Parathyroid adenoma (tissue), 2 donors: ENCODE measurements around the gene PTH1R.
"Not testable (repeated sequence)": the region's sequence is repeated elsewhere in the genome, so short reads cannot be mapped to it uniquely, and the experiment has no call there.

Experiments used
- H2AFZ ChIP-seq: fragments of 300-600 bp; sonication (generic); one replicate; pipeline ENCODE4 v1.7.0; 2017; ENCODE audit warnings: antibody characterized with exemption, mild to moderate bottlenecking
- H3K27ac ChIP-seq: fragments of 300-600 bp; sonication (generic); one replicate; pipeline ENCODE4 v1.7.0; 2017
- H3K27me3 ChIP-seq: fragments of 300-600 bp; sonication (generic); one replicate; pipeline ENCODE4 v1.7.0; 2017; ENCODE audit warnings: low read length; ENCODE audit not compliant: control insufficient read depth, insufficient read depth
- H3K36me3 ChIP-seq: fragments of 300-600 bp; sonication (generic); one replicate; pipeline ENCODE4 v1.7.0; 2017; ENCODE audit warnings: low read length; ENCODE audit not compliant: control insufficient read depth, insufficient read depth
- H3K4me1 ChIP-seq: fragments of 300-600 bp; sonication (generic); one replicate; pipeline ENCODE4 v1.7.0; 2017; ENCODE audit warnings: control low read depth
- H3K4me2 ChIP-seq: fragments of 300-600 bp; sonication (generic); one replicate; pipeline ENCODE4 v1.7.0; 2017; ENCODE audit warnings: low read length
- H3K4me3 ChIP-seq: fragments of 300-600 bp; sonication (generic); one replicate; pipeline ENCODE4 v1.7.0; 2017; ENCODE audit warnings: low read depth, low read length
- H3K79me2 ChIP-seq: fragments of 300-600 bp; sonication (generic); one replicate; pipeline ENCODE4 v1.7.0; 2017; ENCODE audit warnings: control low read depth
- H3K9ac ChIP-seq: fragments of 300-600 bp; sonication (generic); one replicate; pipeline ENCODE4 v1.7.0; 2017; ENCODE audit warnings: mild to moderate bottlenecking
- H3K9me3 ChIP-seq: fragments of 300-600 bp; sonication (generic); one replicate; pipeline ENCODE4 v1.7.0; 2017; ENCODE audit warnings: low read length; ENCODE audit not compliant: control insufficient read depth
- TF ChIP-seq, protein P1 (sequence below): fragments of 300-600 bp; sonication (generic); IDR thresholded peaks from one replicate; pipeline ENCODE4 v1.7.0; 2017; ENCODE audit warnings: antibody characterized with exemption, mild to moderate bottlenecking
- donor health status: primary hyperparathyroidism.

The PTH1R gene

DNA sequence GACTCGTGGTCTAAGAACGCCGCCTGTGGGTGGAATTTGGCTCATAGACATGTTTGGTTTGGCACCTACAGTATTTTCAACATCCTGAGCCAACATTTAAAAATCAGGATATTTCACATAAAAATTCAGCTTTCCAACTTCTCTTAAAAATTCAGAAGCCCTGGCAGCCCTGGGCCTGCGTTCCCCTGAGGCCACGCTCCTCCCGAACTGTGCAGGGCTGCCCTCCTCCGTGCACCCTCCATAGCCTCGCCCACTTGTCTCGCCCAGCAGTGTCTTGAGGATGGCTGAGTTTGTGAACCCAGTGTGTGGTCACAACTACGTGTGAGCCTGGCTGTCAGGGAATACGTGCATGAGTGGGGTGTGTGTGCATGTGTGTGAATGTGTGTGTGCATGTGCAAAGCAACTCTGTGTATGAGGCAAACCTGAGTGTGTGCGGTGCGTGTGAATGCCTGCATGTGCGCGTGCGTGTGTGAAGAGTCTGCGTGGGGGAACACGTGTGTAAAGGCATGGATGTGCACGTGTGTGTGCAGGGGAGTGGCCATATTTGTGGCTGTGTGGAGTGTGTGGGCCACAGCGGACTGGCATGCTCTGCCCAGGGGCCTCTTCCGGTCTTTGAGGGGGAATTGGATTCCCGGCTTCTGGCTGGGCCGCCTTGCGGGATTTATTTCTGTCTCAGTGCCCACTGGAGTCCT is 30.9 kb downstream of the PTH1R start:
- H3K27me3 ChIP-seq, result no peaks in the 10 kb centered on the region
- no peaks in the 10 kb centered on the region for H3K36me3 ChIP-seq
- no peak overlapping the region for H3K4me3 ChIP-seq
- H3K9ac ChIP-seq, result no peak overlapping the region
- no peaks in the 10 kb centered on the region for H3K9me3 ChIP-seq
- TF ChIP-seq, protein P1, sequence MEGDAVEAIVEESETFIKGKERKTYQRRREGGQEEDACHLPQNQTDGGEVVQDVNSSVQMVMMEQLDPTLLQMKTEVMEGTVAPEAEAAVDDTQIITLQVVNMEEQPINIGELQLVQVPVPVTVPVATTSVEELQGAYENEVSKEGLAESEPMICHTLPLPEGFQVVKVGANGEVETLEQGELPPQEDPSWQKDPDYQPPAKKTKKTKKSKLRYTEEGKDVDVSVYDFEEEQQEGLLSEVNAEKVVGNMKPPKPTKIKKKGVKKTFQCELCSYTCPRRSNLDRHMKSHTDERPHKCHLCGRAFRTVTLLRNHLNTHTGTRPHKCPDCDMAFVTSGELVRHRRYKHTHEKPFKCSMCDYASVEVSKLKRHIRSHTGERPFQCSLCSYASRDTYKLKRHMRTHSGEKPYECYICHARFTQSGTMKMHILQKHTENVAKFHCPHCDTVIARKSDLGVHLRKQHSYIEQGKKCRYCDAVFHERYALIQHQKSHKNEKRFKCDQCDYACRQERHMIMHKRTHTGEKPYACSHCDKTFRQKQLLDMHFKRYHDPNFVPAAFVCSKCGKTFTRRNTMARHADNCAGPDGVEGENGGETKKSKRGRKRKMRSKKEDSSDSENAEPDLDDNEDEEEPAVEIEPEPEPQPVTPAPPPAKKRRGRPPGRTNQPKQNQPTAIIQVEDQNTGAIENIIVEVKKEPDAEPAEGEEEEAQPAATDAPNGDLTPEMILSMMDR, result no peak
- H3K4me2 ChIP-seq, result no peak overlapping the region
- H3K27ac ChIP-seq, result no peak overlapping the region
- H3K79me2 ChIP-seq, result no peaks in the 10 kb centered on the region
- no peak overlapping the region for H2AFZ ChIP-seq
- peaks cover 4% of the 10 kb centered on the region for H3K4me1 ChIP-seq

GRCh38 chr3:46908986-46909534 is 31.5 kb downstream of the PTH1R start:
- Histone ChIP-seq H3K4me3 (no peak overlapping the region), H3K79me2 (no peaks in the 10 kb centered on the region), H3K4me2 (no peak overlapping the region), H3K4me1 (peaks cover 7% of the 10 kb centered on the region), H3K9me3 (no peaks in the 10 kb centered on the region), H3K27me3 (no peaks in the 10 kb centered on the region), H2AFZ (peak overlapping the region; percentile 47), H3K36me3 (no peaks in the 10 kb centered on the region), H3K27ac (no peak overlapping the region), H3K9ac (no peak overlapping the region)
- TF ChIP-seq, protein P1, result no peak

GRCh38 chr3:46909535-46910161 is 32.1 kb downstream of the PTH1R start:
- Histone ChIP-seq H3K79me2 (no peaks in the 10 kb centered on the region), H3K27ac (no peak overlapping the region), H3K4me2 (no peak overlapping the region), H3K36me3 (no peaks in the 10 kb centered on the region), H3K9me3 (no peaks in the 10 kb centered on the region), H2AFZ (peak overlapping the region; percentile 47), H3K4me3 (no peak overlapping the region), H3K4me1 (peaks cover 8% of the 10 kb centered on the region), H3K9ac (no peak overlapping the region), H3K27me3 (no peaks in the 10 kb centered on the region)
- TF ChIP-seq, protein P1, result peak; percentile 88

DNA sequence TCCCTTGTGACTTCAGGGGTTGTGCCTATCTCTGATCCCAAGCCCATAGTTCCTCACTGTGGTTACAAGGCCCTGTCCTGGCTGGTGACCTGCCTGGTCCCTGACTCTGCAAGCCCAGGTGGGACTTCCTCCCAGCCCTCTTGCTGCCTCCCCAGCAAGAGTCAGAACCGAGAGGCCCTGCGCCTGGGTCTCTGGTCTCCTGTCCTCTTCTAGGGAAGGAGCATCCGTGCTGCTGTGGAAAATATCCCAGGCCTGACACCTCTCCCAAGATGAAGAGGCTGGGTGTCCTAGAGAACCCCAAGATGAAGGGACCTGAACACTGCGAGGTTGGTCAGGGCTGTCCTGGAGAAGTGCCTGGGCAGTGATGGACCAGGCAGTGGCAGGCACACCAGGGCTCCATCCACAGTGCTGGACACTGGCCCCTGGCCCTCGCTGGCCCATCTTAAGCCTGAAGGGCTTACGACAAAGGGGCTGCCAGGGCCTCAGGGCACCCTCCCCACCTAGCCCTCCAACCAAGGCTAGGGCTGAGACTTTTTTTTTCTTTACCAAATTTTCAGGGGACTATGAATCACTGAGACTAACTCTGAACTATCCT is 32.7 kb downstream of the PTH1R start:
- Histone ChIP-seq H3K9ac (no peak overlapping the region), H3K27ac (no peak overlapping the region), H3K79me2 (no peaks in the 10 kb centered on the region), H2AFZ (no peak overlapping the region), H3K36me3 (no peaks in the 10 kb centered on the region), H3K27me3 (no peaks in the 10 kb centered on the region), H3K9me3 (no peaks in the 10 kb centered on the region), H3K4me2 (no peak overlapping the region), H3K4me1 (peaks cover 8% of the 10 kb centered on the region), H3K4me3 (no peak overlapping the region)
- TF ChIP-seq, protein P1, result no peak

- not testable (repeated sequence) for H3K79me2 ChIP-seq, H3K27me3 ChIP-seq, H3K9ac ChIP-seq, H2AFZ ChIP-seq, H3K4me3 ChIP-seq, H3K4me1 ChIP-seq, H3K36me3 ChIP-seq, H3K9me3 ChIP-seq, H3K4me2 ChIP-seq, H3K27ac ChIP-seq
Measured at GRCh38 chr3:46910914-46911313, 33.4 kb downstream of the PTH1R start.
